Measurements from ENCODE around the gene ZNF219. TPM values are rescaled to one million over a fixed set of nuclear protein-coding genes. Genes with fewer than 3 reads are reported as not detected.

The ZNF219 gene
- total and polyA plus RNA-seq, 2 of the 13 experiments (the other 11 are each of a cell fraction or from before 2014, with no cell fraction given): 34.5 to 36.6 TPM

DNA sequence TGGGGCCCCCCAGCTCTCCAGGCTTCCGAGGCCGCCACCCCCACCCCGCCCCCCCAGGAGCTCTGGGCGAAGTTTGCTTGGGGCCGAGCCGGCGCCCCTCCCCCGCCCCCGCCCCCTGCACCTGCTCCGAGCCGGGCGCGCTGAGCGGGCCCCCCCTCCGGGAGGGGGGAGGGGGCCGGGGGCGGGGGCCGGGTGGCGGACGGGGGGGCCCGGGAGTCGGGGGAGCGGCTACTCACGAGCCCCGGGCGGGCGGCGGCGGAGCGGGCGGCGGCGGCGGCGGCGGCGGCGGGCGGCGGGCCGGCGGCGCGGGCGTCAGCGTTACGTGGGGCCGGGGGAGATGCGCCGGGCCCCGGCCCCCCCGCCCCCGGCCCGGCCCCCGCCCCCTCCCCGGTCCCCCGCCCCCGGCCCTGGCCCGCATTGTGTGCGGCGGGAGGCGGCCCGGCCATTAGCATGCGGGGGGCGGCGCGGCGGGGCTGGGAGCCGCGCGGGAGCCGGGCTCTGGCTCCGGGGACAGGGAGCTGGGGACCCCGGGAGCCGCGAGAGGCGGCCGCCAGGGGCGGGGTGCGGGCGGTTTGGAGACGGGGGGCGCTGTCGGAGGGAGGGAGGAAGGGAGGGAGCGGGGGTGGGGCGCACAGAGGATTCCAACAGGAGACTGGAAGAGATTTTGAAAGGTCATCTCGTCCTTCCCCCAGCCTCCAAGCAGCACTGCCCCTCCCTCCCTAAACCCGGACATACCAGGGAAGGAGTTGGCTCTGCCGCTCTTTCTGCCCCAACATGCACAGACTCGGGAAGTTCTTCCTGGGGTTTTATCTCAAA, at the start of gene ZNF219 (continued):
- TF ChIP-seq, protein P1, sequence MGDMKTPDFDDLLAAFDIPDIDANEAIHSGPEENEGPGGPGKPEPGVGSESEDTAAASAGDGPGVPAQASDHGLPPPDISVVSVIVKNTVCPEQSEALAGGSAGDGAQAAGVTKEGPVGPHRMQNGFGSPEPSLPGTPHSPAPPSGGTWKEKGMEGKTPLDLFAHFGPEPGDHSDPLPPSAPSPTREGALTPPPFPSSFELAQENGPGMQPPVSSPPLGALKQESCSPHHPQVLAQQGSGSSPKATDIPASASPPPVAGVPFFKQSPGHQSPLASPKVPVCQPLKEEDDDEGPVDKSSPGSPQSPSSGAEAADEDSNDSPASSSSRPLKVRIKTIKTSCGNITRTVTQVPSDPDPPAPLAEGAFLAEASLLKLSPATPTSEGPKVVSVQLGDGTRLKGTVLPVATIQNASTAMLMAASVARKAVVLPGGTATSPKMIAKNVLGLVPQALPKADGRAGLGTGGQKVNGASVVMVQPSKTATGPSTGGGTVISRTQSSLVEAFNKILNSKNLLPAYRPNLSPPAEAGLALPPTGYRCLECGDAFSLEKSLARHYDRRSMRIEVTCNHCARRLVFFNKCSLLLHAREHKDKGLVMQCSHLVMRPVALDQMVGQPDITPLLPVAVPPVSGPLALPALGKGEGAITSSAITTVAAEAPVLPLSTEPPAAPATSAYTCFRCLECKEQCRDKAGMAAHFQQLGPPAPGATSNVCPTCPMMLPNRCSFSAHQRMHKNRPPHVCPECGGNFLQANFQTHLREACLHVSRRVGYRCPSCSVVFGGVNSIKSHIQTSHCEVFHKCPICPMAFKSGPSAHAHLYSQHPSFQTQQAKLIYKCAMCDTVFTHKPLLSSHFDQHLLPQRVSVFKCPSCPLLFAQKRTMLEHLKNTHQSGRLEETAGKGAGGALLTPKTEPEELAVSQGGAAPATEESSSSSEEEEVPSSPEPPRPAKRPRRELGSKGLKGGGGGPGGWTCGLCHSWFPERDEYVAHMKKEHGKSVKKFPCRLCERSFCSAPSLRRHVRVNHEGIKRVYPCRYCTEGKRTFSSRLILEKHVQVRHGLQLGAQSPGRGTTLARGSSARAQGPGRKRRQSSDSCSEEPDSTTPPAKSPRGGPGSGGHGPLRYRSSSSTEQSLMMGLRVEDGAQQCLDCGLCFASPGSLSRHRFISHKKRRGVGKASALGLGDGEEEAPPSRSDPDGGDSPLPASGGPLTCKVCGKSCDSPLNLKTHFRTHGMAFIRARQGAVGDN (CRISPR knock-in tag; IDR thresholded peaks at IDR 0.05): peak; percentile 47
- TF ChIP-seq KLF12 (CRISPR knock-in tag; IDR thresholded peaks at IDR 0.05; ENCODE audit: borderline replicate concordance) (no peak), SRSF9 (IDR thresholded peaks at IDR 0.05; ENCODE audit: borderline replicate concordance, insufficient read depth, low read depth, low read length, poor library complexity, severe bottlenecking) (no peak), CEBPB (IDR thresholded peaks at IDR 0.05; ENCODE audit: borderline replicate concordance, low read depth, low read length) (no peak), GTF2F1 (IDR thresholded peaks at IDR 0.05; ENCODE audit: low read length) (no peak), ZNF543 (CRISPR knock-in tag; IDR thresholded peaks at IDR 0.05) (no peak), NPAS2 (CRISPR knock-in tag; IDR thresholded peaks at IDR 0.05; ENCODE audit: borderline replicate concordance) (no peak), GATA4 (IDR thresholded peaks at IDR 0.05; ENCODE audit: borderline replicate concordance, low read depth) (no peak), ZC3H13 (CRISPR knock-in tag; IDR thresholded peaks at IDR 0.05) (no peak), ZSCAN25 (CRISPR knock-in tag; IDR thresholded peaks at IDR 0.05) (no peak), MIER3 (CRISPR knock-in tag; IDR thresholded peaks at IDR 0.05; ENCODE audit: borderline replicate concordance) (no peak), SP4 (CRISPR knock-in tag; IDR thresholded peaks at IDR 0.05) (no peak), ZNF124 (CRISPR knock-in tag; IDR thresholded peaks at IDR 0.05) (no peak), SATB2 (CRISPR knock-in tag; IDR thresholded peaks at IDR 0.05) (no peak), ZNF317 (CRISPR knock-in tag; IDR thresholded peaks at IDR 0.05) (no peak)
- TF ChIP-seq, protein P2, sequence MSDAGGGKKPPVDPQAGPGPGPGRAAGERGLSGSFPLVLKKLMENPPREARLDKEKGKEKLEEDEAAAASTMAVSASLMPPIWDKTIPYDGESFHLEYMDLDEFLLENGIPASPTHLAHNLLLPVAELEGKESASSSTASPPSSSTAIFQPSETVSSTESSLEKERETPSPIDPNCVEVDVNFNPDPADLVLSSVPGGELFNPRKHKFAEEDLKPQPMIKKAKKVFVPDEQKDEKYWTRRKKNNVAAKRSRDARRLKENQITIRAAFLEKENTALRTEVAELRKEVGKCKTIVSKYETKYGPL (CRISPR knock-in tag; IDR thresholded peaks at IDR 0.05): no peak
- TF ChIP-seq, protein P3, sequence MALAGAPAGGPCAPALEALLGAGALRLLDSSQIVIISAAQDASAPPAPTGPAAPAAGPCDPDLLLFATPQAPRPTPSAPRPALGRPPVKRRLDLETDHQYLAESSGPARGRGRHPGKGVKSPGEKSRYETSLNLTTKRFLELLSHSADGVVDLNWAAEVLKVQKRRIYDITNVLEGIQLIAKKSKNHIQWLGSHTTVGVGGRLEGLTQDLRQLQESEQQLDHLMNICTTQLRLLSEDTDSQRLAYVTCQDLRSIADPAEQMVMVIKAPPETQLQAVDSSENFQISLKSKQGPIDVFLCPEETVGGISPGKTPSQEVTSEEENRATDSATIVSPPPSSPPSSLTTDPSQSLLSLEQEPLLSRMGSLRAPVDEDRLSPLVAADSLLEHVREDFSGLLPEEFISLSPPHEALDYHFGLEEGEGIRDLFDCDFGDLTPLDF (CRISPR knock-in tag; IDR thresholded peaks at IDR 0.05): no peak
- TF ChIP-seq, protein P4, sequence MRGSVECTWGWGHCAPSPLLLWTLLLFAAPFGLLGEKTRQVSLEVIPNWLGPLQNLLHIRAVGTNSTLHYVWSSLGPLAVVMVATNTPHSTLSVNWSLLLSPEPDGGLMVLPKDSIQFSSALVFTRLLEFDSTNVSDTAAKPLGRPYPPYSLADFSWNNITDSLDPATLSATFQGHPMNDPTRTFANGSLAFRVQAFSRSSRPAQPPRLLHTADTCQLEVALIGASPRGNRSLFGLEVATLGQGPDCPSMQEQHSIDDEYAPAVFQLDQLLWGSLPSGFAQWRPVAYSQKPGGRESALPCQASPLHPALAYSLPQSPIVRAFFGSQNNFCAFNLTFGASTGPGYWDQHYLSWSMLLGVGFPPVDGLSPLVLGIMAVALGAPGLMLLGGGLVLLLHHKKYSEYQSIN (CRISPR knock-in tag; IDR thresholded peaks at IDR 0.05; ENCODE audit: borderline replicate concordance): no peak
- TF ChIP-seq, protein P5, sequence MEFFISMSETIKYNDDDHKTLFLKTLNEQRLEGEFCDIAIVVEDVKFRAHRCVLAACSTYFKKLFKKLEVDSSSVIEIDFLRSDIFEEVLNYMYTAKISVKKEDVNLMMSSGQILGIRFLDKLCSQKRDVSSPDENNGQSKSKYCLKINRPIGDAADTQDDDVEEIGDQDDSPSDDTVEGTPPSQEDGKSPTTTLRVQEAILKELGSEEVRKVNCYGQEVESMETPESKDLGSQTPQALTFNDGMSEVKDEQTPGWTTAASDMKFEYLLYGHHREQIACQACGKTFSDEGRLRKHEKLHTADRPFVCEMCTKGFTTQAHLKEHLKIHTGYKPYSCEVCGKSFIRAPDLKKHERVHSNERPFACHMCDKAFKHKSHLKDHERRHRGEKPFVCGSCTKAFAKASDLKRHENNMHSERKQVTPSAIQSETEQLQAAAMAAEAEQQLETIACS (CRISPR knock-in tag; IDR thresholded peaks at IDR 0.05): no peak
- TF ChIP-seq, protein P6, sequence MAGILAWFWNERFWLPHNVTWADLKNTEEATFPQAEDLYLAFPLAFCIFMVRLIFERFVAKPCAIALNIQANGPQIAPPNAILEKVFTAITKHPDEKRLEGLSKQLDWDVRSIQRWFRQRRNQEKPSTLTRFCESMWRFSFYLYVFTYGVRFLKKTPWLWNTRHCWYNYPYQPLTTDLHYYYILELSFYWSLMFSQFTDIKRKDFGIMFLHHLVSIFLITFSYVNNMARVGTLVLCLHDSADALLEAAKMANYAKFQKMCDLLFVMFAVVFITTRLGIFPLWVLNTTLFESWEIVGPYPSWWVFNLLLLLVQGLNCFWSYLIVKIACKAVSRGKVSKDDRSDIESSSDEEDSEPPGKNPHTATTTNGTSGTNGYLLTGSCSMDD (CRISPR knock-in tag; IDR thresholded peaks at IDR 0.05): no peak

Data from HepG2 (cell line).